ENCODE data around the gene SEMA5B.

DNA sequence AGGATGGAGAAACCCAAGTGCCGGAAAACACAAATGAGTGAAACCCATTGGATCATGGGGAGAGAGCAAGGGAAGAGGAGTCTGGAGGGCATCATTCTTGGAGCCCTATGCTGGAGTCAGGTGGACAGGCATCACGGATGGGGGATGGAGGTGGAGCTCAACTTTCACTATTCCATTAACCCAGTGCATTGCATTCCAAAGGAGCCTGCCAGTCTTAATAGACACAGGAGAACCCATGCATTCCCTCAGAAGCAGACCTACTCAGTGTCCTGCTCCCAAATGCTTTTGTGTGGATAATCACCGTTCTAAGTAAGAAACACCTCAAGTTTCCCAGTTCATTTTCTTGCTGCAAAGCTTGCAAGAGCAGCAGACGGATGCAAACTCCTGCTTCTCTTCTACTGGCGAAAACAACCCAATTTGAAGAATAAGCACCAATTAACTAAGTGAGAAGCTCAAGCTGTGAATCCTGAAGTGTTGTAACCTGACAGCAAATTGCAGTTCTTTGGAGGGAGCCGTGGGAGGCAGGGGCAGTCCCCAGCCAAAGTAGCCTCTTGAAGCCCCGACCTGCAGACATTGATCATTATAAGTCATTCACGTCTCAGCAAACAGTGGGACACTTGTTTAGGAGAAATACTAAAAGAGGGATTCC is 25.3 kb downstream of the SEMA5B start:
- TF ChIP-seq YY1 (IDR thresholded peaks at IDR 0.05; ENCODE audit: low read depth), result no peak
- TF ChIP-seq, protein P1, sequence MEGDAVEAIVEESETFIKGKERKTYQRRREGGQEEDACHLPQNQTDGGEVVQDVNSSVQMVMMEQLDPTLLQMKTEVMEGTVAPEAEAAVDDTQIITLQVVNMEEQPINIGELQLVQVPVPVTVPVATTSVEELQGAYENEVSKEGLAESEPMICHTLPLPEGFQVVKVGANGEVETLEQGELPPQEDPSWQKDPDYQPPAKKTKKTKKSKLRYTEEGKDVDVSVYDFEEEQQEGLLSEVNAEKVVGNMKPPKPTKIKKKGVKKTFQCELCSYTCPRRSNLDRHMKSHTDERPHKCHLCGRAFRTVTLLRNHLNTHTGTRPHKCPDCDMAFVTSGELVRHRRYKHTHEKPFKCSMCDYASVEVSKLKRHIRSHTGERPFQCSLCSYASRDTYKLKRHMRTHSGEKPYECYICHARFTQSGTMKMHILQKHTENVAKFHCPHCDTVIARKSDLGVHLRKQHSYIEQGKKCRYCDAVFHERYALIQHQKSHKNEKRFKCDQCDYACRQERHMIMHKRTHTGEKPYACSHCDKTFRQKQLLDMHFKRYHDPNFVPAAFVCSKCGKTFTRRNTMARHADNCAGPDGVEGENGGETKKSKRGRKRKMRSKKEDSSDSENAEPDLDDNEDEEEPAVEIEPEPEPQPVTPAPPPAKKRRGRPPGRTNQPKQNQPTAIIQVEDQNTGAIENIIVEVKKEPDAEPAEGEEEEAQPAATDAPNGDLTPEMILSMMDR (IDR thresholded peaks at IDR 0.05), result no peak
- TF ChIP-seq NFIC (IDR thresholded peaks at IDR 0.05; ENCODE audit: borderline replicate concordance), result no peak
- no peak for TF ChIP-seq NRF1 (IDR thresholded peaks at IDR 0.05; ENCODE audit: low read depth, low read length)
- TF ChIP-seq, protein P2, sequence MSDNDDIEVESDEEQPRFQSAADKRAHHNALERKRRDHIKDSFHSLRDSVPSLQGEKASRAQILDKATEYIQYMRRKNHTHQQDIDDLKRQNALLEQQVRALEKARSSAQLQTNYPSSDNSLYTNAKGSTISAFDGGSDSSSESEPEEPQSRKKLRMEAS (IDR thresholded peaks at IDR 0.05; ENCODE audit: low read depth), result no peak
